SK-N-SH treated with all-trans-retinoic acid at 6 μM for 48 hours (cell line): ENCODE results near the gene ALOX12B.

Source experiments
- ATAC-seq: fragments of 200-7000 bp; cut with Tn5 transposase; 3 replicates; pipeline ENCODE4 v1.9.1; 2020; ENCODE audit warnings: mild to moderate bottlenecking, moderate library complexity
- ARNTL ChIP-seq: fragments of 450-650 bp; formaldehyde crosslinking; IDR thresholded peaks from 2 replicates; pipeline ENCODE4 v1.5.0; 2020; ENCODE audit warnings: low read depth, mild to moderate bottlenecking, moderate library complexity, borderline replicate concordance
- BACH2 ChIP-seq: fragments of 250-450 bp; sonication (Bioruptor Pico); IDR thresholded peaks from 2 replicates; pipeline ENCODE4 v1.9.0; 2021; ENCODE audit warnings: mild to moderate bottlenecking, borderline replicate concordance
- CREB5 ChIP-seq: fragments of 250-450 bp; sonication (Bioruptor Pico); IDR thresholded peaks from 2 replicates; pipeline ENCODE4 v1.5.1; 2020; ENCODE audit warnings: low read depth, mild to moderate bottlenecking, moderate library complexity
- CSDC2 ChIP-seq: fragments of 250-450 bp; sonication (Bioruptor Pico); IDR thresholded peaks from 2 replicates; pipeline ENCODE4 v1.5.0; 2020; ENCODE audit warnings: mild to moderate bottlenecking, moderate library complexity
- CSRNP3 ChIP-seq: fragments of 250-450 bp; sonication (Bioruptor Pico); IDR thresholded peaks from 2 replicates; pipeline ENCODE4 v1.5.1; 2021; ENCODE audit warnings: mild to moderate bottlenecking, moderate library complexity
- ESRRG ChIP-seq: fragments of 250-450 bp; sonication (Bioruptor Pico); IDR thresholded peaks from 2 replicates; pipeline ENCODE4 v1.6.1; 2021; ENCODE audit warnings: mild to moderate bottlenecking
- GLIS3 ChIP-seq: fragments of 250-450 bp; sonication (Bioruptor Pico); IDR thresholded peaks from 2 replicates; pipeline ENCODE4 v1.5.0; 2020; ENCODE audit warnings: mild to moderate bottlenecking, moderate library complexity
- ISL1 ChIP-seq: fragments of 250-450 bp; sonication (Bioruptor Pico); IDR thresholded peaks from 2 replicates; pipeline ENCODE4 v2.1.2; 2022; ENCODE audit warnings: mild to moderate bottlenecking, moderate library complexity
- OSR1 ChIP-seq: fragments of 250-450 bp; sonication (Bioruptor Pico); IDR thresholded peaks from 2 replicates; pipeline ENCODE4 v1.8.0; 2022; ENCODE audit warnings: moderate library complexity, mild to moderate bottlenecking, inconsistent platforms
- POU6F1 ChIP-seq: fragments of 250-450 bp; sonication (Bioruptor Pico); IDR thresholded peaks from 2 replicates; pipeline ENCODE4 v1.8.0; 2021; ENCODE audit warnings: low read depth, mild to moderate bottlenecking, moderate library complexity, borderline replicate concordance
- PPARA ChIP-seq: fragments of 250-450 bp; sonication (Bioruptor Pico); IDR thresholded peaks from 2 replicates; pipeline ENCODE4 v1.5.0; 2020; ENCODE audit warnings: mild to moderate bottlenecking, borderline replicate concordance
- RARB ChIP-seq: fragments of 250-450 bp; sonication (Bioruptor Pico); IDR thresholded peaks from 2 replicates; pipeline ENCODE4 v1.8.0; 2021; ENCODE audit warnings: mild to moderate bottlenecking, moderate library complexity
- SNAI2 ChIP-seq: fragments of 250-450 bp; sonication (Bioruptor Pico); IDR thresholded peaks from 2 replicates; pipeline ENCODE4 v1.5.0; 2020; ENCODE audit warnings: mild to moderate bottlenecking, moderate library complexity
- TCF4 ChIP-seq: fragments of 250-450 bp; sonication (Bioruptor Pico); IDR thresholded peaks from 2 replicates; pipeline ENCODE4 v1.8.0; 2021; ENCODE audit warnings: mild to moderate bottlenecking, moderate library complexity, borderline replicate concordance
- TOX ChIP-seq: fragments of 250-450 bp; sonication (Bioruptor Pico); IDR thresholded peaks from 2 replicates; pipeline ENCODE4 v1.8.0; 2021; ENCODE audit warnings: mild to moderate bottlenecking, moderate library complexity, borderline replicate concordance
- ZC3H10 ChIP-seq: fragments of 250-450 bp; sonication (Bioruptor Pico); IDR thresholded peaks from 2 replicates; pipeline ENCODE4 v1.5.1; 2021; ENCODE audit warnings: mild to moderate bottlenecking, moderate library complexity
- ZFP3 ChIP-seq: fragments of 250-450 bp; sonication (Bioruptor Pico); IDR thresholded peaks from 2 replicates; pipeline ENCODE4 v1.5.0; 2020; ENCODE audit warnings: mild to moderate bottlenecking, moderate library complexity
- ZFP30 ChIP-seq: fragments of 450-650 bp; formaldehyde crosslinking; IDR thresholded peaks from 2 replicates; pipeline ENCODE4 v1.5.0; 2022; ENCODE audit warnings: mild to moderate bottlenecking, moderate library complexity
- ZNF565 ChIP-seq: fragments of 450-650 bp; formaldehyde crosslinking; conservative IDR thresholded peaks from 2 replicates; pipeline ENCODE4 v1.5.0; 2020; ENCODE audit warnings: low read depth, mild to moderate bottlenecking, moderate library complexity
- ZNF70 ChIP-seq: fragments of 450-650 bp; formaldehyde crosslinking; IDR thresholded peaks from 2 replicates; pipeline ENCODE4 v1.5.0; 2020; ENCODE audit warnings: mild to moderate bottlenecking, moderate library complexity
- ZNF8 ChIP-seq: fragments of 450-650 bp; formaldehyde crosslinking; IDR thresholded peaks from 2 replicates; pipeline ENCODE4 v1.5.0; 2020; ENCODE audit warnings: mild to moderate bottlenecking, moderate library complexity
- TF ChIP-seq, protein P1 (sequence below): fragments of 250-450 bp; sonication (Bioruptor Pico); IDR thresholded peaks from 2 replicates; pipeline ENCODE4 v1.8.0; 2020; ENCODE audit warnings: mild to moderate bottlenecking, moderate library complexity, borderline replicate concordance
- TF ChIP-seq, protein P2 (sequence below): fragments of 250-450 bp; sonication (Bioruptor Pico); IDR thresholded peaks from 2 replicates; pipeline ENCODE4 v1.5.0; 2020; ENCODE audit warnings: mild to moderate bottlenecking, moderate library complexity

The ALOX12B gene

DNA sequence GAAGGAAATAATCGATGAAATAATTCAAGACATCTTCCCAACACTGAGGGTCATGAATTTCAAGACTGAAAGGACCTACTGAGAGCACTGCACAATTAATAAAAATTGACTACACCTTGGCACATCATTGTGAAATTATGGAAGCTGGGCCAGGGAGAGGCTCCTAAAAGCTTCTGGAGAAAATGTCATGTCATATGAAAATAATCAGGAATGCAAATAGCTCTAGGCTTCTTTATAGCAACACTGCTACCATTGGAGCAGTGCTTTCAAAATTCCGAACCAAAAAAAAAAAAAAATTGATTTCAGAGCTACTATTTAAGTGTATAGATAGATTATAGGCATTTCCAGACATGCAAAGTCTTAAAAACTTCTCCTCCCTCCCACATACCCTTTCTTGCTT, 55.1 kb downstream of the ALOX12B start:
- TF ChIP-seq, protein P1, sequence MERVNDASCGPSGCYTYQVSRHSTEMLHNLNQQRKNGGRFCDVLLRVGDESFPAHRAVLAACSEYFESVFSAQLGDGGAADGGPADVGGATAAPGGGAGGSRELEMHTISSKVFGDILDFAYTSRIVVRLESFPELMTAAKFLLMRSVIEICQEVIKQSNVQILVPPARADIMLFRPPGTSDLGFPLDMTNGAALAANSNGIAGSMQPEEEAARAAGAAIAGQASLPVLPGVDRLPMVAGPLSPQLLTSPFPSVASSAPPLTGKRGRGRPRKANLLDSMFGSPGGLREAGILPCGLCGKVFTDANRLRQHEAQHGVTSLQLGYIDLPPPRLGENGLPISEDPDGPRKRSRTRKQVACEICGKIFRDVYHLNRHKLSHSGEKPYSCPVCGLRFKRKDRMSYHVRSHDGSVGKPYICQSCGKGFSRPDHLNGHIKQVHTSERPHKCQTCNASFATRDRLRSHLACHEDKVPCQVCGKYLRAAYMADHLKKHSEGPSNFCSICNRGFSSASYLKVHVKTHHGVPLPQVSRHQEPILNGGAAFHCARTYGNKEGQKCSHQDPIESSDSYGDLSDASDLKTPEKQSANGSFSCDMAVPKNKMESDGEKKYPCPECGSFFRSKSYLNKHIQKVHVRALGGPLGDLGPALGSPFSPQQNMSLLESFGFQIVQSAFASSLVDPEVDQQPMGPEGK (CRISPR knock-in tag), result no peak
- TF ChIP-seq ISL1 (no peak), SNAI2 (no peak), POU6F1 (no peak), ZC3H10 (no peak), OSR1 (CRISPR knock-in tag) (no peak), RARB (no peak), GLIS3 (CRISPR knock-in tag) (no peak), ZFP30 (CRISPR knock-in tag) (no peak), PPARA (CRISPR knock-in tag) (no peak), TOX (no peak), ZNF8 (CRISPR knock-in tag) (no peak), TCF4 (CRISPR knock-in tag) (no peak), ZNF565 (no peak), CSDC2 (CRISPR knock-in tag) (no peak), ARNTL (no peak)
- TF ChIP-seq, all 23 proteins: peak for 0
- no peak for ATAC-seq

GRCh38 chr17:8031950-8032349, 55.6 kb downstream of the ALOX12B start:
- no peak for TF ChIP-seq PPARA (CRISPR knock-in tag)
- no peak for TF ChIP-seq POU6F1
- no peak for TF ChIP-seq ESRRG (CRISPR knock-in tag)
- no peak for TF ChIP-seq CSRNP3 (CRISPR knock-in tag)
- TF ChIP-seq, all 23 proteins: peak for 0
- ATAC-seq, result no peak

- TF ChIP-seq ESRRG (CRISPR knock-in tag) (no peak), ZFP3 (CRISPR knock-in tag) (no peak), ZFP30 (CRISPR knock-in tag) (no peak), OSR1 (CRISPR knock-in tag) (no peak), GLIS3 (CRISPR knock-in tag) (no peak), ZC3H10 (no peak), PPARA (CRISPR knock-in tag) (no peak), ARNTL (no peak), BACH2 (CRISPR knock-in tag) (no peak), CSDC2 (CRISPR knock-in tag) (no peak), TCF4 (CRISPR knock-in tag) (no peak), ZNF8 (CRISPR knock-in tag) (no peak), ZNF70 (no peak), ZNF565 (no peak), SNAI2 (no peak), CREB5 (CRISPR knock-in tag) (no peak), ISL1 (no peak)
- TF ChIP-seq, protein P1 (CRISPR knock-in tag), result no peak
- TF ChIP-seq, protein P2, sequence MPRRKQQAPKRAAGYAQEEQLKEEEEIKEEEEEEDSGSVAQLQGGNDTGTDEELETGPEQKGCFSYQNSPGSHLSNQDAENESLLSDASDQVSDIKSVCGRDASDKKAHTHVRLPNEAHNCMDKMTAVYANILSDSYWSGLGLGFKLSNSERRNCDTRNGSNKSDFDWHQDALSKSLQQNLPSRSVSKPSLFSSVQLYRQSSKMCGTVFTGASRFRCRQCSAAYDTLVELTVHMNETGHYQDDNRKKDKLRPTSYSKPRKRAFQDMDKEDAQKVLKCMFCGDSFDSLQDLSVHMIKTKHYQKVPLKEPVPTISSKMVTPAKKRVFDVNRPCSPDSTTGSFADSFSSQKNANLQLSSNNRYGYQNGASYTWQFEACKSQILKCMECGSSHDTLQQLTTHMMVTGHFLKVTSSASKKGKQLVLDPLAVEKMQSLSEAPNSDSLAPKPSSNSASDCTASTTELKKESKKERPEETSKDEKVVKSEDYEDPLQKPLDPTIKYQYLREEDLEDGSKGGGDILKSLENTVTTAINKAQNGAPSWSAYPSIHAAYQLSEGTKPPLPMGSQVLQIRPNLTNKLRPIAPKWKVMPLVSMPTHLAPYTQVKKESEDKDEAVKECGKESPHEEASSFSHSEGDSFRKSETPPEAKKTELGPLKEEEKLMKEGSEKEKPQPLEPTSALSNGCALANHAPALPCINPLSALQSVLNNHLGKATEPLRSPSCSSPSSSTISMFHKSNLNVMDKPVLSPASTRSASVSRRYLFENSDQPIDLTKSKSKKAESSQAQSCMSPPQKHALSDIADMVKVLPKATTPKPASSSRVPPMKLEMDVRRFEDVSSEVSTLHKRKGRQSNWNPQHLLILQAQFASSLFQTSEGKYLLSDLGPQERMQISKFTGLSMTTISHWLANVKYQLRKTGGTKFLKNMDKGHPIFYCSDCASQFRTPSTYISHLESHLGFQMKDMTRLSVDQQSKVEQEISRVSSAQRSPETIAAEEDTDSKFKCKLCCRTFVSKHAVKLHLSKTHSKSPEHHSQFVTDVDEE (CRISPR knock-in tag), result no peak
- TF ChIP-seq, all 23 proteins: peak for 0
- no peak for ATAC-seq
Measured at GRCh38 chr17:8031261-8031661, 56.3 kb downstream of the ALOX12B start.
